DOHH2 (cell line): Measurements from ENCODE around the gene GAS7.

Source experiments
- H3F3A ChIP-seq: fragments of 200-600 bp; sonication (generic), shearing (Covaris generic); 2 replicates; pipeline ENCODE4 v1.6.0; 2016; ENCODE audit warnings: antibody characterized with exemption, mild to moderate bottlenecking; ENCODE audit not compliant: control insufficient read depth, insufficient read depth
- H3K27ac ChIP-seq: fragments of 200-600 bp; sonication (generic); 2 replicates; pipeline ENCODE4 v1.5.1; 2014; ENCODE audit warnings: low read depth, mild to moderate bottlenecking, low read length, moderate library complexity
- H3K27me3 ChIP-seq: fragments of 200-600 bp; sonication (generic); 2 replicates; pipeline ENCODE4 v1.6.1; 2014; ENCODE audit warnings: mild to moderate bottlenecking, low read length, mixed read lengths; ENCODE audit not compliant: control insufficient read depth
- H3K36me3 ChIP-seq: fragments of 200-600 bp; sonication (generic); 2 replicates; pipeline ENCODE4 v1.6.1; 2014; ENCODE audit warnings: mild to moderate bottlenecking, low read length, moderate library complexity, mixed read lengths; ENCODE audit not compliant: control insufficient read depth
- H3K4me1 ChIP-seq: fragments of 200-600 bp; sonication (generic); 2 replicates; pipeline ENCODE4 v1.6.1; 2014; ENCODE audit warnings: mild to moderate bottlenecking, low read length, mixed read lengths; ENCODE audit not compliant: control insufficient read depth
- H3K4me2 ChIP-seq: fragments of 200-600 bp; sonication (generic); 2 replicates; pipeline ENCODE4 v1.6.0; 2014; ENCODE audit warnings: mild to moderate bottlenecking, low read length, moderate library complexity
- H3K4me3 ChIP-seq: fragments of 200-600 bp; sonication (generic); 2 replicates; pipeline ENCODE4 v1.5.1; 2014; ENCODE audit warnings: mild to moderate bottlenecking, low read length, mixed read lengths
- H3K79me2 ChIP-seq: fragments of 200-600 bp; sonication (generic); 2 replicates; pipeline ENCODE4 v1.6.1; 2014; ENCODE audit warnings: mild to moderate bottlenecking, low read length, mixed read lengths; ENCODE audit not compliant: control insufficient read depth
- H3K9me2 ChIP-seq: fragments of 200-600 bp; sonication (generic); replicated peaks from 2 replicates; pipeline ENCODE4 v1.6.1; 2014; ENCODE audit warnings: mild to moderate bottlenecking, low read length, mixed read lengths; ENCODE audit not compliant: control insufficient read depth
- H3K9me3 ChIP-seq: fragments of 200-600 bp; sonication (generic); 2 replicates; pipeline ENCODE4 v1.6.1; 2014; ENCODE audit warnings: antibody characterized with exemption, low read length, mixed read lengths; ENCODE audit not compliant: control insufficient read depth, insufficient read depth
- H4K20me1 ChIP-seq: fragments of 200-600 bp; sonication (generic); 2 replicates; pipeline ENCODE4 v1.6.0; 2014; ENCODE audit warnings: low read depth, mild to moderate bottlenecking, antibody characterized with exemption, low read length, moderate library complexity; ENCODE audit not compliant: control insufficient read depth, insufficient read depth
- EZH2phosphoT487 ChIP-seq: fragments of 200-600 bp; sonication (generic); IDR thresholded peaks from 2 replicates; pipeline ENCODE4 v1.6.1; 2017; ENCODE audit warnings: borderline replicate concordance, mild to moderate bottlenecking, antibody characterized with exemption, low read length, moderate library complexity, mixed read lengths
- TF ChIP-seq, protein P1 (sequence below): fragments of 200-600 bp; sonication (generic); IDR thresholded peaks from one replicate; pipeline ENCODE4 v1.5.1; 2014; ENCODE audit warnings: antibody characterized with exemption, mild to moderate bottlenecking, low read depth, low read length; ENCODE audit not compliant: poor library complexity, severe bottlenecking

GAS7 gene

GRCh38 chr17:10215286-10215685 is 16.9 kb upstream of the GAS7 start:
- no peaks in the 10 kb centered on the region for H3K79me2 ChIP-seq
- H3F3A ChIP-seq: no peaks in the 10 kb centered on the region
- TF ChIP-seq EZH2phosphoT487: no peak
- TF ChIP-seq, protein P1, sequence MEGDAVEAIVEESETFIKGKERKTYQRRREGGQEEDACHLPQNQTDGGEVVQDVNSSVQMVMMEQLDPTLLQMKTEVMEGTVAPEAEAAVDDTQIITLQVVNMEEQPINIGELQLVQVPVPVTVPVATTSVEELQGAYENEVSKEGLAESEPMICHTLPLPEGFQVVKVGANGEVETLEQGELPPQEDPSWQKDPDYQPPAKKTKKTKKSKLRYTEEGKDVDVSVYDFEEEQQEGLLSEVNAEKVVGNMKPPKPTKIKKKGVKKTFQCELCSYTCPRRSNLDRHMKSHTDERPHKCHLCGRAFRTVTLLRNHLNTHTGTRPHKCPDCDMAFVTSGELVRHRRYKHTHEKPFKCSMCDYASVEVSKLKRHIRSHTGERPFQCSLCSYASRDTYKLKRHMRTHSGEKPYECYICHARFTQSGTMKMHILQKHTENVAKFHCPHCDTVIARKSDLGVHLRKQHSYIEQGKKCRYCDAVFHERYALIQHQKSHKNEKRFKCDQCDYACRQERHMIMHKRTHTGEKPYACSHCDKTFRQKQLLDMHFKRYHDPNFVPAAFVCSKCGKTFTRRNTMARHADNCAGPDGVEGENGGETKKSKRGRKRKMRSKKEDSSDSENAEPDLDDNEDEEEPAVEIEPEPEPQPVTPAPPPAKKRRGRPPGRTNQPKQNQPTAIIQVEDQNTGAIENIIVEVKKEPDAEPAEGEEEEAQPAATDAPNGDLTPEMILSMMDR: no peak
- H3K36me3 ChIP-seq: no peaks in the 10 kb centered on the region
- no peaks in the 10 kb centered on the region for H3K4me1 ChIP-seq
- H3K27me3 ChIP-seq: no peaks in the 10 kb centered on the region
- H3K4me2 ChIP-seq: no peak overlapping the region
- no peaks in the 10 kb centered on the region for H4K20me1 ChIP-seq
- H3K27ac ChIP-seq: no peak overlapping the region
- no peaks in the 10 kb centered on the region for H3K9me3 ChIP-seq
- H3K4me3 ChIP-seq: no peak overlapping the region
- no peaks in the 10 kb centered on the region for H3K9me2 ChIP-seq

DNA sequence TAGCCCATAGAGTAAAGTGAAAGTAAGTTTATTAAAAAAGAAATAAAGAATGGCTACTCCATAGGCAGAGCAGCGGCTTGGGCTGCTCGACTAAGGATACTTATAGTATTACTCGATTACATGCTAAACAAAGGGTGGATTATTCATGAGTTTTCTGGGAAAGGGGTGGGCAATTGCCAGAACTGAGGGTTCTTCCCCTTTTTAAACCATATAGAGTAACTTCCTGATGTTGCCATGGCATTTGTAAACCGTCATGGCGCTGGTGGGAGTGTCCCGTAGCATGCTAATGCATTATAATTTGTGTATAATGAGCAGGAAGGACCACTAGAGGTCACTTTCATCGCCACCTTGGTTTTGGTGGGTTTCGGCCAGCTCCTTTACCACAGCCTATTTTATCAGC is 13.3 kb upstream of the GAS7 start:
- Histone ChIP-seq H4K20me1 (no peaks in the 10 kb centered on the region), H3K4me2 (no peak overlapping the region), H3K79me2 (no peaks in the 10 kb centered on the region), H3K4me3 (no peak overlapping the region), H3K4me1 (no peaks in the 10 kb centered on the region), H3K9me2 (no peaks in the 10 kb centered on the region), H3K9me3 (no peaks in the 10 kb centered on the region), H3K27ac (no peak overlapping the region), H3F3A (no peaks in the 10 kb centered on the region), H3K27me3 (no peaks in the 10 kb centered on the region), H3K36me3 (no peaks in the 10 kb centered on the region)
- TF ChIP-seq, protein P1: no peak
- TF ChIP-seq EZH2phosphoT487: no peak

DNA sequence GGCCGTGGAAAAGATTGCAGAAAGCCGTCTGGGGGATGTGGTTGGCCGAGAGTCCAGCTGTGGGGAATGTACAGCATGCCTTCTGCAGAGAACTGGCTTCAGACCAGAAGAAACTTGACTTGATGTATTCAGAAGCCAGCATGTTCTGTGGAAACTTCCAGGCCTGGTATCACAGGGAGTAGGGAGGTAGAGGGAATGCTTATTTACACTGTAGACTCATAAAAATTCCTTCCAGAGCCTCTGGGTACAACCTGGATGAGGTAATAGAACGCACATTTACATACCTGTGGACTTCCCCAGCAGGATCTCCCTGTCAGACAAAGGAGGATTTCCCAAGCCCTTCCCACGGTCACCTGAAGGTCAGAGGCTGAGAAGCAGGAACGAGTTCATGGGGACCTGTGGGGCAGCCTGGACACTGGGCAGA is 11.8 kb upstream of the GAS7 start:
- Histone ChIP-seq H3K4me2 (no peak overlapping the region), H3K79me2 (no peaks in the 10 kb centered on the region), H3K9me2 (no peaks in the 10 kb centered on the region), H3K27ac (no peak overlapping the region), H4K20me1 (no peaks in the 10 kb centered on the region), H3K27me3 (no peaks in the 10 kb centered on the region), H3K4me1 (no peaks in the 10 kb centered on the region), H3K9me3 (peaks cover 7% of the 10 kb centered on the region; the same call in 1 of the 2 replicates), H3K36me3 (no peaks in the 10 kb centered on the region), H3F3A (no peaks in the 10 kb centered on the region), H3K4me3 (no peak overlapping the region)
- TF ChIP-seq, protein P1: no peak
- no peak for TF ChIP-seq EZH2phosphoT487
